ENCODE measurements around the gene CPAMD8. TPM values are rescaled to one million over a fixed set of nuclear protein-coding genes. Genes with fewer than 3 reads are reported as not detected.

The CPAMD8 gene
- total RNA-seq, 1 donor from 2014 or later = 54.3 TPM

DNA sequence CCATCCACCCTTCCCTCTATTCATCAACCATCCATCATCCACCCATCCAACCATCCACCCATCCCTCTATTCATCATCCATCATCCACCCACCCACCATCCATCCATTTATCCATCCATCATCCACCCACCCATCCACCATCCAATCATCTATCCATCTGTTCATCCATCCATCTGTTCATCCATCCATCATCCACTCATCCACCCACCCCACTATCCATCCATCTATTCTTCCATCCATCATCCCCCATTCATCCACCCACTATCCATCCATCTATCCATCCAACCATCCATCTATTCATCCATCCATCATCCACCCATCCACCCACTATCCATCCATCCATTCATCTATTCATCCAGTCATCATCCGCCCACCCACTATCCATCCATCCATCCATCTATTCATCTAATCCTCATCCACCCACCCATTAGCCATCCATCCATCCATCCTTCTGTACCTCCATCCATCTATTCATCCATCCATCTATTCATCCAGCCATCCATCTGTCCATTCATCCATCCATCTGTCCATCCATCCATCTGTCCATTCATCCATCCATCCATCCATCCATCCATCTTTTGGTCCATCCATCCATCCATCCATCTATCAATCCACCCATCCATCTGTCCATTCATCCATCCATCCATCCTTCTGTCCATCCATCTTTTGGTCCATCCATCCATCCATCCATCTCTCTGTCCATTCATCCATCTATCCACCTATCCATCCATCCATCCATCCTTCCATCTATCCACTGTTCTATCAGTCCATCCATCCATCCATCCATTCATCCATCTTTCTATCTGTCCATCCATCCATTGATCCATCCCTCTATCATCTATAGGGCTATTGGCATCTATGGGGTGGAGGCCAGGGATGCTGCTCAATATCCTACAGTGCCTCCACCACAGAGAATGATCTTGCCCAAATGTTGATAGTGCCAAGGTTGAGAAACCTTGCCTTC is 47.5 kb downstream of the CPAMD8 start:
- Histone ChIP-seq H3K4me1 (no peaks in the 10 kb centered on the region), H3K36me3 (peaks cover 6% of the 10 kb centered on the region), H3K27ac (no peak overlapping the region), H3K4me3 (no peak overlapping the region), H3K9me3 (no peaks in the 10 kb centered on the region), H3K27me3 (ENCODE audit: low read depth) (no peaks in the 10 kb centered on the region)
- ATAC-seq (no peak), DNase-seq (no peak)
- intact Hi-C loops (cut with DNase I) = no loop called here
- TF ChIP-seq, protein P1, sequence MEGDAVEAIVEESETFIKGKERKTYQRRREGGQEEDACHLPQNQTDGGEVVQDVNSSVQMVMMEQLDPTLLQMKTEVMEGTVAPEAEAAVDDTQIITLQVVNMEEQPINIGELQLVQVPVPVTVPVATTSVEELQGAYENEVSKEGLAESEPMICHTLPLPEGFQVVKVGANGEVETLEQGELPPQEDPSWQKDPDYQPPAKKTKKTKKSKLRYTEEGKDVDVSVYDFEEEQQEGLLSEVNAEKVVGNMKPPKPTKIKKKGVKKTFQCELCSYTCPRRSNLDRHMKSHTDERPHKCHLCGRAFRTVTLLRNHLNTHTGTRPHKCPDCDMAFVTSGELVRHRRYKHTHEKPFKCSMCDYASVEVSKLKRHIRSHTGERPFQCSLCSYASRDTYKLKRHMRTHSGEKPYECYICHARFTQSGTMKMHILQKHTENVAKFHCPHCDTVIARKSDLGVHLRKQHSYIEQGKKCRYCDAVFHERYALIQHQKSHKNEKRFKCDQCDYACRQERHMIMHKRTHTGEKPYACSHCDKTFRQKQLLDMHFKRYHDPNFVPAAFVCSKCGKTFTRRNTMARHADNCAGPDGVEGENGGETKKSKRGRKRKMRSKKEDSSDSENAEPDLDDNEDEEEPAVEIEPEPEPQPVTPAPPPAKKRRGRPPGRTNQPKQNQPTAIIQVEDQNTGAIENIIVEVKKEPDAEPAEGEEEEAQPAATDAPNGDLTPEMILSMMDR (IDR thresholded peaks at IDR 0.05) = no peak

DNA sequence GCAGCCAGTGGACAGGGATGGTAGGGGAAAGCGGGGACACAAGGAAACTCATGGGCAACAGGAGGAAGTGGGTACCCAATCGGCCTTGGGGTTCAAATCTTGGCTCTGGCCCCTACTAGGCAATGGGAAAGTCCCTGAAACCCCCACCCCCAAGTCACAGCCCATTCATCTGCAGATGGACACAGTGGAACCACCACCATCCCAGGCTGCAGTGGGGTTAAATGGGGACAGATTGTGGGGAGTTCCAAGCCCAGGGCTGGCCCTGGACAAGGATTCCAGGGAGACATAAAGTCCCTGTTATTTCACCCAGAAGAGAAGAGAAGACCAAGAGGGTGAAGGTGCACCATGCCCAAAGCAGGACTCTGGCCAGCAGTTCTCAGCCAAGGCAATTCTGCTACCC is 48.5 kb downstream of the CPAMD8 start:
- H3K9me3 ChIP-seq = no peaks in the 10 kb centered on the region
- no peak overlapping the region for H3K27ac ChIP-seq
- ATAC-seq (no peak), DNase-seq (no peak)
- peaks cover 6% of the 10 kb centered on the region for H3K36me3 ChIP-seq
- TF ChIP-seq, protein P1 (IDR thresholded peaks at IDR 0.05) = no peak
- H3K4me1 ChIP-seq = no peaks in the 10 kb centered on the region
- no peak overlapping the region for H3K4me3 ChIP-seq
- no peaks in the 10 kb centered on the region for H3K27me3 ChIP-seq (ENCODE audit: low read depth)
- intact Hi-C loops (cut with DNase I) = no loop called here

DNA sequence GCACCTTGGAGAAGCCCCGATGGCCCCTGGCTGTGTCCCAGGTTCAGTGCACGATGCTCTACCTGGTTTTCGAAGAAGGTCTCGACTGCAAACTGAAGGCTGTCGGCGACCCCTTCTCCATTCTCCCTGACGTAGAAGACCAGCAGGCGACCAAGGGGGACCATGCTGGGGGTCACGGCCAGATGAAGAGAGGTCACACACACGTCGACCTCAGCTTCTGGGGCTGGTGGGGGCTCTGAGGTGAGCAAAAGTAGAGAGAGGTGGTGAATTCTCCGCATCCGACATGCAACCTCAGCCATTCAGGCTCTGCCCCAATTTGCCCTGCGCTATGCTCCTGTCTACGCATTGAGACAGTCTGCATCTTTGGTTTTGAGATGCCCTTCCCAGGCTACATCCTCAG is 49.3 kb downstream of the CPAMD8 start:
- H3K27me3 ChIP-seq (ENCODE audit: low read depth) = no peaks in the 10 kb centered on the region
- TF ChIP-seq, protein P1 (IDR thresholded peaks at IDR 0.05) = no peak
- intact Hi-C loops (cut with DNase I) = no loop called here
- no peak overlapping the region for H3K27ac ChIP-seq
- no peaks in the 10 kb centered on the region for H3K9me3 ChIP-seq
- H3K4me1 ChIP-seq = no peaks in the 10 kb centered on the region
- DNase-seq = no peak
- ATAC-seq = no peak
- no peak overlapping the region for H3K4me3 ChIP-seq
- peaks cover 6% of the 10 kb centered on the region for H3K36me3 ChIP-seq

DNA sequence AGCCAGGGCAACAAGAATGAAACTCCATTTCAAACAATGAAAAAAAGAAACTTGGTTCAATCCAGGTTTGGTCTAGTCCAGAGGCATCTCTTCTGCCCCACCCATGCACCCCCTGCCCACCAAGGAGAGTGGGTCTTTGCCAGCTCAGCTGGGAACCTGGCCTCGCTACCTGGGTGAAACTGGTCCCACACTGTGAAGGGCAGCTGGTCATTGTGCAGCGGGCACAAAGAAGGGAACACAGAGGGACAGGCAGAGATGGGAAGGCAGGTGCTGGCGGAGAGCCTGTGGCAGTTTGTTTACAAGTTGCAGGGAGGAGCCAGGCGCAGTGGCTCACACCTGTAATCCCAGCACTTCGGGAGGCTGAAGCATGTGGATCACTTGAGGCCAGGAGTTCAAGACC is 50.2 kb downstream of the CPAMD8 start:
- H3K9me3 ChIP-seq = no peaks in the 10 kb centered on the region

DNA sequence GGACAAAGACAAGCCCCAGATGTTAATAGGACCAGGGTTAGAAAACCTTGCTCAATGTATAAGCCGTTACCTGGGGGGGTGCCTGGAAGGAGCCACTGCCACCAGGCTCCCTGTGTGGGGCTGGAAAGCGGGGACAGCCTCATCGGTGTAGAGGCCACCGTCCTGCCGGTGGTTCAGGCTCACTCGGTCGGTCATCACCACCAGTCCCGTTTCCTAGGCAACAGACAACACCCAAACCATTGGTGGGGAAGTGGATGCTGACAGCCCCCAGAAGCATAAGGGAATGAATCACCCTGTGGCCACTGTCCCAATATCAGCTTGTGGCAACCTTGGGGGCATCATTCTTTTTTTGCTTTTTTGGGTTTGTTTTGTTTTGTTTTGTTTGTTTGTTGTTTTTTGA is 55.8 kb downstream of the CPAMD8 start:
- Histone ChIP-seq H3K4me1 (no peaks in the 10 kb centered on the region), H3K36me3 (peaks cover 11% of the 10 kb centered on the region), H3K27me3 (ENCODE audit: low read depth) (no peaks in the 10 kb centered on the region), H3K27ac (no peak overlapping the region), H3K4me3 (no peak overlapping the region), H3K9me3 (peaks cover 15% of the 10 kb centered on the region)
- TF ChIP-seq, protein P1 (IDR thresholded peaks at IDR 0.05) = no peak
- ATAC-seq = peak in 1 of 2 donors; percentile 30
- intact Hi-C loops (cut with DNase I) = no loop called here
- no peak for DNase-seq

More for the DNA sequence above, 50.2 kb downstream of the CPAMD8 start:
- H3K4me1 ChIP-seq = no peaks in the 10 kb centered on the region
- no peaks in the 10 kb centered on the region for H3K27me3 ChIP-seq (ENCODE audit: low read depth)
- peaks cover 6% of the 10 kb centered on the region for H3K36me3 ChIP-seq
- no peak overlapping the region for H3K27ac ChIP-seq
- H3K4me3 ChIP-seq = no peak overlapping the region
- ATAC-seq (no peak), DNase-seq (no peak)
- intact Hi-C loops (cut with DNase I) = no loop called here
- TF ChIP-seq, protein P1 (IDR thresholded peaks at IDR 0.05) = no peak

All from lower lobe of right lung (tissue), 2 donors.